KMS-11 (cell line): Measurements from ENCODE around the gene RNF150.

ENCODE experiments used
- H2AFZ ChIP-seq: fragments of 200-600 bp; sonication (generic); 2 replicates; pipeline ENCODE4 v1.6.1; 2016; ENCODE audit warnings: antibody characterized with exemption, mixed run types, low read depth
- H3K27ac ChIP-seq: fragments of 200-600 bp; sonication (generic); 2 replicates; pipeline ENCODE4 v1.6.1; 2016; ENCODE audit warnings: mild to moderate bottlenecking, mixed run types
- H3K27me3 ChIP-seq: fragments of 200-600 bp; sonication (generic); 2 replicates; pipeline ENCODE4 v1.6.1; 2017; ENCODE audit warnings: mild to moderate bottlenecking, low read depth, mixed run types, moderate library complexity; ENCODE audit not compliant: insufficient read depth
- H3K36me3 ChIP-seq: fragments of 200-600 bp; sonication (generic); 2 replicates; pipeline ENCODE4 v1.6.1; 2017; ENCODE audit warnings: mild to moderate bottlenecking, mixed run types; ENCODE audit not compliant: insufficient read depth
- H3K4me1 ChIP-seq: fragments of 200-600 bp; sonication (generic); 2 replicates; pipeline ENCODE4 v1.6.1; 2016; ENCODE audit warnings: mild to moderate bottlenecking, low read depth, mixed run types; ENCODE audit not compliant: poor library complexity, severe bottlenecking
- H3K4me2 ChIP-seq: fragments of 200-600 bp; sonication (generic); 2 replicates; pipeline ENCODE4 v1.7.0; 2016; ENCODE audit warnings: mild to moderate bottlenecking, mixed run types
- H3K4me3 ChIP-seq: fragments of 200-600 bp; sonication (generic); IDR thresholded peaks from 2 replicates; pipeline ENCODE4 v1.6.1; 2017; ENCODE audit warnings: low read depth, low read length, mixed read lengths; ENCODE audit not compliant: insufficient read depth
- H3K79me2 ChIP-seq: fragments of 200-600 bp; sonication (generic); 2 replicates; pipeline ENCODE4 v1.6.1; 2016; ENCODE audit warnings: low read depth, mixed run types; ENCODE audit not compliant: insufficient read depth
- H3K9ac ChIP-seq: fragments of 200-600 bp; sonication (generic); 2 replicates; pipeline ENCODE4 v1.6.1; 2016; ENCODE audit warnings: mild to moderate bottlenecking, mixed run types
- H4K20me1 ChIP-seq: fragments of 200-600 bp; sonication (generic); 2 replicates; pipeline ENCODE4 v1.6.1; 2016; ENCODE audit warnings: mild to moderate bottlenecking, mixed run types; ENCODE audit not compliant: insufficient read depth
- CTCF ChIP-seq: fragments of 200-600 bp; sonication (generic); conservative IDR thresholded peaks from 2 replicates; pipeline ENCODE4 v1.6.1; 2017; ENCODE audit warnings: low read depth, mild to moderate bottlenecking, antibody characterized with exemption, low read length, moderate library complexity, mixed read lengths

Gene RNF150

GRCh38 chr4:141074098-141074878 is 59.0 kb downstream of the RNF150 start:
- peak overlapping the region; percentile 15; the same call in 1 of the 2 replicates for H3K27ac ChIP-seq
- H3K4me2 ChIP-seq = peak overlapping the region; percentile 44; the same call in 1 of the 2 replicates
- H4K20me1 ChIP-seq = no peaks in the 10 kb centered on the region
- no peaks in the 10 kb centered on the region for H3K27me3 ChIP-seq
- TF ChIP-seq CTCF = no peak
- no peak overlapping the region for H2AFZ ChIP-seq
- peaks cover 53% of the 10 kb centered on the region for H3K4me1 ChIP-seq
- no peak overlapping the region for H3K9ac ChIP-seq
- no peaks in the 10 kb centered on the region for H3K36me3 ChIP-seq
- H3K79me2 ChIP-seq = no peaks in the 10 kb centered on the region
- H3K4me3 ChIP-seq = no peak overlapping the region

- H3K4me1 ChIP-seq = peaks cover 4% of the 10 kb centered on the region
- no peak overlapping the region for H3K27ac ChIP-seq
- H3K79me2 ChIP-seq = no peaks in the 10 kb centered on the region
- no peak for TF ChIP-seq CTCF
- H2AFZ ChIP-seq = no peak overlapping the region
- no peaks in the 10 kb centered on the region for H3K27me3 ChIP-seq
- H3K36me3 ChIP-seq = no peaks in the 10 kb centered on the region
- no peak overlapping the region for H3K9ac ChIP-seq
- no peaks in the 10 kb centered on the region for H4K20me1 ChIP-seq
- H3K4me3 ChIP-seq = no peak overlapping the region
- H3K4me2 ChIP-seq = no peak overlapping the region
Measured at GRCh38 chr4:141066690-141067089, 66.6 kb downstream of the RNF150 start.

GRCh38 chr4:141065872-141066271 is 67.4 kb downstream of the RNF150 start:
- H3K9ac ChIP-seq = no peak overlapping the region
- H3K27me3 ChIP-seq = no peaks in the 10 kb centered on the region
- no peak overlapping the region for H3K4me3 ChIP-seq
- TF ChIP-seq CTCF = no peak
- no peaks in the 10 kb centered on the region for H4K20me1 ChIP-seq
- no peak overlapping the region for H3K27ac ChIP-seq
- no peaks in the 10 kb centered on the region for H3K79me2 ChIP-seq
- no peaks in the 10 kb centered on the region for H3K4me1 ChIP-seq
- H3K36me3 ChIP-seq = no peaks in the 10 kb centered on the region
- no peak overlapping the region for H3K4me2 ChIP-seq
- no peak overlapping the region for H2AFZ ChIP-seq

GRCh38 chr4:141062651-141063050 is 70.6 kb downstream of the RNF150 start:
- Histone ChIP-seq H3K79me2 (no peaks in the 10 kb centered on the region), H2AFZ (no peak overlapping the region), H3K36me3 (no peaks in the 10 kb centered on the region), H3K9ac (no peak overlapping the region), H3K4me2 (no peak overlapping the region), H3K27ac (no peak overlapping the region), H4K20me1 (no peaks in the 10 kb centered on the region), H3K4me3 (no peak overlapping the region), H3K27me3 (no peaks in the 10 kb centered on the region), H3K4me1 (no peaks in the 10 kb centered on the region)
- no peak for TF ChIP-seq CTCF
